Stomach (tissue), 4 donors: ENCODE data around the gene OSBPL6.

Experiments
- EP300 ChIP-seq: sonication (generic); formaldehyde crosslinking; IDR thresholded peaks from one replicate; pipeline ENCODE4 v1.6.1; 2017; ENCODE audit warnings: antibody characterized with exemption
- POLR2A ChIP-seq, 4 donors: fragments of 450-650 bp; IDR thresholded peaks; one replicate each; pipeline ENCODE4 v1.6.1; 2016; ENCODE audit warnings: antibody characterized with exemption in 4 of 4, control low read depth in 2 of 4, mild to moderate bottlenecking in 1 of 4, moderate library complexity in 1 of 4
- POLR2AphosphoS5 ChIP-seq, 3 donors: sonication (generic); formaldehyde crosslinking; IDR thresholded peaks; one replicate each; pipeline ENCODE4 v1.6.1; 2016; ENCODE audit warnings: antibody characterized with exemption in 3 of 3
- TF ChIP-seq, protein P1 (sequence below), 7 experiments: fragments of 450-650 bp in 4 of 7; fragments of 200-600 bp in 3 of 7; sonication (generic) in 3 of 7; IDR thresholded peaks; one replicate each; pipeline ENCODE4 v1.5.1; 2016 to 2019; ENCODE audit warnings: antibody characterized with exemption in 7 of 7, control low read depth in 2 of 7, mild to moderate bottlenecking in 1 of 7

DNA sequence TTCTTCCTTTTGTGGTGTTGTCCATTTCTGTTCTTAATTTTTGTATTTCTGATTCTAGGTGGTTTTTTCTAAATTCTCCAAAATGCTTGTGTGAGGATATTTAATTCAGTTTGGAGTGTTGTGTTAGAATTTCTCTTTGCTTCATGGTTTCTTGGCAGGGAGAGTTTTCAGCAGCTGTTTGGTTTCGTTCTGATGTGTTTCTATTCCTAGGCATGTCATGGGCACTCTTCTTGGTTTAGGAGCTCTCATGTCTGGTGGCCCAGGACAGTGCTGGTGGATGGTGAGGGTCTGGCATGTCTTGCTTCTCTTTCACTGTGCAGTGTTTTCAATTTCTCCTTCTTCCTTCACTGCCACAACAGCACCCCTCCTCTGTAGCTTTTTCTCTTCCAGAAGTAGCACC is 52.9 kb downstream of the OSBPL6 start:
- TF ChIP-seq EP300 (no peak), POLR2A (IDR thresholded peaks at IDR 0.05) (no peak), POLR2AphosphoS5 (IDR thresholded peaks at IDR 0.05) (no peak)
- TF ChIP-seq, protein P1, sequence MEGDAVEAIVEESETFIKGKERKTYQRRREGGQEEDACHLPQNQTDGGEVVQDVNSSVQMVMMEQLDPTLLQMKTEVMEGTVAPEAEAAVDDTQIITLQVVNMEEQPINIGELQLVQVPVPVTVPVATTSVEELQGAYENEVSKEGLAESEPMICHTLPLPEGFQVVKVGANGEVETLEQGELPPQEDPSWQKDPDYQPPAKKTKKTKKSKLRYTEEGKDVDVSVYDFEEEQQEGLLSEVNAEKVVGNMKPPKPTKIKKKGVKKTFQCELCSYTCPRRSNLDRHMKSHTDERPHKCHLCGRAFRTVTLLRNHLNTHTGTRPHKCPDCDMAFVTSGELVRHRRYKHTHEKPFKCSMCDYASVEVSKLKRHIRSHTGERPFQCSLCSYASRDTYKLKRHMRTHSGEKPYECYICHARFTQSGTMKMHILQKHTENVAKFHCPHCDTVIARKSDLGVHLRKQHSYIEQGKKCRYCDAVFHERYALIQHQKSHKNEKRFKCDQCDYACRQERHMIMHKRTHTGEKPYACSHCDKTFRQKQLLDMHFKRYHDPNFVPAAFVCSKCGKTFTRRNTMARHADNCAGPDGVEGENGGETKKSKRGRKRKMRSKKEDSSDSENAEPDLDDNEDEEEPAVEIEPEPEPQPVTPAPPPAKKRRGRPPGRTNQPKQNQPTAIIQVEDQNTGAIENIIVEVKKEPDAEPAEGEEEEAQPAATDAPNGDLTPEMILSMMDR (IDR thresholded peaks at IDR 0.05): no peak
